ENCODE data around the gene VTI1A.
A peak's percentile ranks its signal among the peaks of the same experiment; 100 is the strongest.

Gene VTI1A

DNA sequence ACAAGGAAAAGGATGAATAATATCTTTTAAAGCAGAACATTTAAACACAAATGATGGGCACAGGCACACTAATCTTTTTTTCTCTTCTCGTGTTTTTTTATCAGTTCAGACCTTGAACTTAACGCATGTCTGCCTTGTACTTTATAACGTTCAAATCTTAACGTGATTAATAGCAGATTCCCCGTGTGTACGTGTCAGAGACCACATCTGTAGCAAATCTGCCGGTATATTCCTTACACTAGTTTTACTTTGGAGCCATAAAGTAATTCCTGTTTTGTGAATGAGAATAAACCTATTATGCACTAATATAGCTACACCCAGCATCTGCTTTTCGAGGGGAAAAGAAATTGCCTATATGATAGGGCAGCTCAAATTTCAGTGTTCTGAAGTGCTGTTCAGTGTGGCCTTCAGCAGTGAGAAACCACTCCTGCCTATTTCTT, 337.0 kb downstream of the VTI1A start:
- peak; percentile 16 for DNase-seq (ENCODE audit: low read depth)

DNA sequence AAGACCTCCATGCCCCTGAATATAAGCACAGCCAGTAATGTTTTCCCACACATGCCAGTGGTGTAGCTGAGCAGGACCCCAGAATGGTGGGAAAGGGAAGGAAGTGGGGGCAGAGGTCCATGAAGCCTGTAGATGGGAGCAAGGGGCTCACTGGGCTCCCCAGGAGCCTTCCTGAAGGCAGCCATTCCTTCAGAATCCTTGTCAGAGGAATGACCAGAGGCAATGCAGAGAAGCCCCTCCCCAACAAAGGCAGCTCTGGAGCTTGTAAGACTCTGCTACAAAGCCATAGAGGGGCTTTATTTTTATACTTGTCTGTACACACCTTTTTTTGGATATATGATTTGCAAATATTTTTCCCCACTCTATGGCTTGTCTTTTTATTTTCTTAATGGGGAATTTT, 338.1 kb downstream of the VTI1A start:
- DNase-seq (ENCODE audit: low read depth), result no peak

DNA sequence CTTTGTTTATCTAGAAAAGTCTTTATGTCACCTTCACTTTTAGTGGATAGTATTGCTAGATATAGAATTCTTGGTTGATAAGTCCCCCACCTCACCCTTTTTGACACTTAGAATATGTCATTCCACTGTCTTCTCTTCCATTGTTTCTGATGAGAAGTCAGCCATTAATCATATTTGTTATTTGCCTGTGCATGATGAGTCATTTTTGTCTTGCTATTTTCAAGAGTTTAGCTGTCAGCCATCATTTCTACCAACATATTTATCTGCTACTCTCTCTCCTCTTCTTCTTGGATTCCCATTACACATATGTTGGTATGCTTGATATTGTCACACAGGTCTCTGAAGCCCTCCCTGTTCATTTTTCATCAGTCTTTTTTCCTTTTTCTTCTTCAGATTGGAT, 342.2 kb downstream of the VTI1A start:
- peak; percentile 13 for DNase-seq (ENCODE audit: low read depth)

- DNase-seq (ENCODE audit: low read depth), result no peak
Measured at GRCh38 chr10:112790030-112790429, 343.0 kb downstream of the VTI1A start.

DNA sequence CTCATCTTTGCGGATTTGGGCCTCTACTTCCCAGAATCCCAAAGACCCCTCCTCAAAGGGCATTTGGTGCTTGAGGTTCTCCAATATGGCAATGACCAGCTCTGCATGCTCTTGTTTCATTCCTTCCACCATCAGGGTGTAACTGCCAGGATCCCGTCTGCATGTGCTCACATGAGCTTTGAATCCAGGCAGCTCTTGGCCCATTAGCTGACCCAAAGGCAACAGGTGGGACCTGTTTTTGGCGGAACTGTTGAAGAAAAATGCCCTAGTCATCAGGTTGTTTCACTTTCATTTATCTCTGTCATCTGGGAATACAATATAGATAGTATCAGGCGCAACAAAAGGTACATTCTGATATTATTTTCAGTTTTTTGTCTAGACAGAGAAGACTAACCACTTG, 343.9 kb downstream of the VTI1A start:
- DNase-seq (ENCODE audit: low read depth), result no peak

- no peak for DNase-seq (ENCODE audit: low read depth)
Measured at GRCh38 chr10:112791447-112791846, 344.4 kb downstream of the VTI1A start.

GRCh38 chr10:112792487-112793201, 345.6 kb downstream of the VTI1A start:
- peak; percentile 52 for DNase-seq (ENCODE audit: low read depth)

DNA sequence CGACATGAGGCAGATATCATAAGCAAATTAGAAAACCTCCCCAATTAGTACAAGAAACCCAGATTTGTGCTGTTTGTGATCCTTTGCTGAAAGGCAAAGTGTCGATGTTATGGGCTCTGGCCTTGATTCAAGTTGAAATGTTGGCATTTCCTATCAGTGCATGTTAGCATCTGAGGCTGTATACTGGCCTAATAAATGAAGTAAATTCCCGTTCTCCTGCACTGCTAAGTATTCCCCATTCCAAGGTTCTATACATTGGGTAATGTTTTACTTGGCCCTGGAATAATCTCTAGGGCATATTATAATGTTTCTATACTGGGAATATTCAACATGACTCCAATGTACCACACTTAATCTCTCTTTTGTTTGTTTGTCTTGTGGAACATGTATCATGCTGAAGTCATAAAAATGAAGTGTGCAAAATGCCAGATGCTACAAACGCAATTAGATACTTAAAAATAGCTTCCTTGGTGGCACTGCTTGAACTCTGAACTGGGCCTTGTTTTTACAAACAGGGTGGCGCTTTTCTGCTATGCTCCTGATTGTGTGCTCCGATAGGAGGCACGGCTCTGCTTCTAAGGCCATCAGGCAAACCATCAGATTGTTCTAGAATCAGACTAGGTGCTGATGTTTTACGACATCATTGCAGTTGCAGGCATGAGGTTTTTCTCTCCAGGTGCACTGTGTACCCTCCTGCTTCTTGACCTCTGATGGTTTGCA, 346.3 kb downstream of the VTI1A start:
- DNase-seq (ENCODE audit: low read depth), result no peak

- no peak for DNase-seq (ENCODE audit: low read depth)
Measured at GRCh38 chr10:112794201-112794600, 347.2 kb downstream of the VTI1A start.

DNA sequence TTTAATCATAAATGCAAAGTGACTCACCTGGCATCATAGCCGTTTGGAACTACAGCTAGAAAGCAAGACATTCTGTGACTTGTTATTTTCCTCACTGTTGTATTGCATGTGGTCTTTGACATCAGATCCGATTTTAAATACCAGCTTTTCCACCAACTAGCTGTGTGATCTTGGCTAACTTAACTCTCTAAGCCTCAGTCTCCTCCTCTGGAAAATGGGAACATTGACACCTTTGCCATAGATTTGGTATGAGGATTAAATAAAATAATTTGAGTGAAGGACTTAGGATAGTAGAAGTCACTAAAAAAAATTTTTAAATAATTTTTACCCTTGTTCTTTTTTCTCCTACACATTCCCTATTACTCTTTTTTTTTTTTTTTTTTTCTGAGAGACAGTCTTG, 348.1 kb downstream of the VTI1A start:
- DNase-seq (ENCODE audit: low read depth), result no peak

- no peak for DNase-seq (ENCODE audit: low read depth)
Measured at GRCh38 chr10:112797197-112797596, 350.2 kb downstream of the VTI1A start.

- no peak for DNase-seq (ENCODE audit: low read depth)
Measured at GRCh38 chr10:112797855-112798254, 350.8 kb downstream of the VTI1A start.

GRCh38 chr10:112799038-112799437, 352.0 kb downstream of the VTI1A start:
- no peak for DNase-seq (ENCODE audit: low read depth)

DNA sequence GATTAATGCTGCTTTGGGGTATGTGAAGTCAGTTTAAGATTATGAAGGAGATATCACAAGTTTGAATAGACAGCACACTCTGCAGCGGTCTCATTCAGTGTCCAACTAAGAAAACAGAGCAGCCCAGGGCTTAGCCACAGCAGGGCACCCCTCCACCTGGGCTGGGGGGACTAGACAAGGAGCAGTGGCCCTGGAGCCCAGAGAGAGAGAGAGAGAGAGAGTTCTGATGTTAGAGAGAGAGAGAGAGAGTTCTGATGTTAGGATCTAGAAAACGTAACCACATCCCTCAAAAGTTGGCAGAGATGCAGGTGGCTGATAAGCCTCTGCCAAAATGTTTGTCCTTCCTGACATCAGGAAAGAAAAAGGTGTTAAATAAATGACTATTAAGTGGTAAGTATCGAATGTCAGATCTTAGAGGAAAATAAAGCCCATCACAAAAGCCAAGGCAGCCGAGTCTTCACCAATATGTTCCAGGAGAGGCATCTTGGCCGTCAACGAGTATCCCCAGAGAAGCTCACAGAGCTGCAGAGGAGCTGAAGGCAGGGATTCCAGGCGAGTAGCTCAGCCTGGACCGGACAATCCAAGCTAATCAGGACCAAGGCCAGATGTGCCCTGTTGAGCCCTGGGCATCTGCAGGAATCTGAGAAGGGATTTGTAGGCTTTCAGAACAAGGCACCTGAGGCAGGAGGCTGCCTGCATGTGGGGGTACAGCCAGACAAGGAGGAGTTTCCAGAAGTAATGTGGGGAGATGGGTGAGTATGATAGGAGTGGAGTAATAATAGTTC, 352.9 kb downstream of the VTI1A start:
- no peak for DNase-seq (ENCODE audit: low read depth)

DNA sequence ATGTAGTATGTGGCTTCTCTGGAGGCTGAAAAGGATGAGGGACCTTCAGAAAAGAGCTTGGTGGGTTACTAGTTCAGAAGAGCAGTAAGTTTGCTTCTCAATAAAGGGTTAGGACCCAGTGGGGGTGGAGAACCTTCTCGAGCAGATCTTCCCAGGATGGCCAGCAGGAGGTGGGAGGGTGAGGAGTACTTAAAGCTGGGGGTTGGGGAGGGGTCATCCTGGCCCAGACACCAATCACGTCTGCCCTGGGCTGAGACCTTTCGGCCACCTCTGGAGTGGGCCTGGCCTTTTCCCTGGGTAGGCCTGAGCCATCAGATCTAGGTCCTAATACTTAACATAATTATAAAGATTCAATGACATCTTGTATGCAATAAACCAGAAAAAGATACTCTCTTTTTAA, 354.0 kb downstream of the VTI1A start:
- DNase-seq (ENCODE audit: low read depth), result no peak

GRCh38 chr10:112801748-112802147, 354.7 kb downstream of the VTI1A start:
- DNase-seq (ENCODE audit: low read depth), result no peak

DNA sequence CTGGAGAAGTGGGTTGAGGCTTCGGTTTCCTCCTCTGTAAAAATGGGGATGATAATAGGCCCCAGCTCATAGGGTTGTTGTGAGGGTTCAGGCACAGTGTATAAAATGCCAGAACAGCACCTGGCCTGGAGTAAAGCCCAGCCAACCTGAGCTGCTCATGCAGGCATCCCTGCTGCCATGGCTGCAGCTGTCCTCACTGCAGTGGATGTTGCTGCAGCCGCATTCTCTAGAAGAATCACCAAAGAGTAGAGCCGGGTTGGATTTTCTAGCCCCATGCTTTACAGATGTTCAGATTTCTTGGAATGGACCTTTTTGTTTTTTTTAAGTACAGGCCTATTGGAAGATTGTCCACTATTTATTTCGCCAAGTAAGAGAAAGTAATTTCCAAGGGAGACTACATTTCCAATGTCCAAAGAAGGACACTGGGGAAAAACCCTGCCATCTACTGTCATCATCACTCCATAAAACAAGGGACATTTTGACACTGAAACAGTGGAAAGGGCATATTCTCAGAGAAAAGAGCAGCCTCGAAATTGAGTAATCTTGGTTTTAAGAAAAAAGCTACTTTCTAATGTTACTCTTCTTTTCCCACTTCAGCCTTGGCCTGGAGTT, 355.5 kb downstream of the VTI1A start:
- no peak for DNase-seq (ENCODE audit: low read depth)

GRCh38 chr10:112803961-112804401, 357.0 kb downstream of the VTI1A start:
- no peak for DNase-seq (ENCODE audit: low read depth)

GRCh38 chr10:112805254-112805590, 358.2 kb downstream of the VTI1A start:
- no peak for DNase-seq (ENCODE audit: low read depth)

DNA sequence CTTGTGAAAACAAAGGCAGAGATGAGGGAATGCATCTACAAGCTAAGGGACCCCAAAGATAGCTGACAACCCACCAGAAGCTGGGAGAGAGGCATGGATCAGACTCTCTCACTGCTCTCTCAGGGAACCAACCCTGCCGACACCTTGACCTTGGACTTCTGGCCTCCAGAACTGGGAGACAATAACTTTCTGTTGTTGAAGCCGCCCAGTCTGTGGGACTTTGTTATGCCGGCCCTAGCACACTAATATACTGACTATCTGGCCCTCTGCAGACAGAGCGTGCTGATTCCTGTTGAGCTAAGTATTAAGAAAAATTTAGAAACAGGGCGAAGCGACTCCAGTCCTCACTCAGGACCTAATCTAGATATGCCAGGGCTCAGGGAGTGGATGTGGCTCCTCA, 358.7 kb downstream of the VTI1A start:
- DNase-seq (ENCODE audit: low read depth), result no peak

DNA sequence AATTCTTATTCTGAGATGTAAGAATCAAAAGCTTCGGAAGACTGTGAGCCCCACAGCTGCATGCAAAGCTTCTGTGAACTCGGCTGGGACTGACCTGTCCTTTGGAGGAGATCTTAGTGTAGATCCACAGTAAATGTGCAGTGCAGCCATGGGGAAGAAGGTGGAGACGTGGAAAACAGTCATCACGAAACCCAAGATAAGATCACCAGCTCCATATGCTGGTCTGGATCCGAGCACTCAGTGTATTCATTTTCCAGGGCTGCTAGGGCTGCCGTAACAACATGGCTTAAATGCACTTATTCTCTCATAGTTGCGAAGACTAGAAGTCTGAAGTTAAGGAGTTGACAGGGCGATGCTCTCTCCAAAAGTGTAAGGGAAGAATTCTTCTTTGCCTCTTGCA, 360.0 kb downstream of the VTI1A start:
- no peak for DNase-seq (ENCODE audit: low read depth)

DNA sequence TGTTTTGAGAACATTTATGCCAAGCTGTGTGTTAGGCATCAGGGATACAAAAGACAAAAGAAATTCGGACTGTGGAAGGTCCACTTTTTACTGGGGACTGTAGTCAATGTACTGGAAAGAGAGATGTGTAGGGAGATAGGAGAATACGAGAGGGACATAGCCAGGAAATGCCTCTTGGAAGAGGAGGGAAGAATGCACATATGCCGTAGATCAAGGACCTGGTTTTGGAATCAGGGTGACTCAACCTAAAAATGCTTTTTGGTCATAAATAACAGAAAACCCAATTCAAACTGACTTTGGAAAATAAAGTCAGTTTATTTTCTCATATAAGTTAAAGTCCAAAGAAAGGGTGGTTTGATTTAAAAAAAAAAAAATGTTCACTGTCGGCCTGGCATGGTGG, 362.7 kb downstream of the VTI1A start:
- no peak for DNase-seq (ENCODE audit: low read depth)

All from amniotic epithelial cell (primary cell).